Loucy (cell line): Measurements from ENCODE around the gene NUP214.

ENCODE experiments used
- H2AFZ ChIP-seq: fragments of 200-600 bp; sonication (generic); 2 replicates; pipeline ENCODE4 v1.6.0; 2016; ENCODE audit warnings: antibody characterized with exemption, mild to moderate bottlenecking, low read length, moderate library complexity
- H3F3A ChIP-seq: fragments of 200-600 bp; 2 replicates; pipeline ENCODE4 v1.6.0; 2016; ENCODE audit warnings: antibody characterized with exemption, low read depth, mild to moderate bottlenecking
- H3K27me3 ChIP-seq: fragments of 200-600 bp; sonication (generic); 2 replicates; pipeline ENCODE4 v1.6.1; 2014; ENCODE audit warnings: low read length, mild to moderate bottlenecking; ENCODE audit not compliant: insufficient read depth, poor library complexity, severe bottlenecking
- H3K36me3 ChIP-seq: fragments of 200-600 bp; sonication (generic); 2 replicates; pipeline ENCODE4 v1.6.1; 2016; ENCODE audit warnings: low read length; ENCODE audit not compliant: insufficient read depth
- H3K4me1 ChIP-seq: fragments of 200-600 bp; sonication (generic); 2 replicates; pipeline ENCODE4 v1.5.1; 2014; ENCODE audit warnings: low read length, mild to moderate bottlenecking; ENCODE audit not compliant: insufficient read depth, poor library complexity, severe bottlenecking
- H3K4me2 ChIP-seq: fragments of 200-600 bp; sonication (generic); 2 replicates; pipeline ENCODE4 v1.6.0; 2014; ENCODE audit warnings: antibody characterized with exemption, low read length, low read depth, mild to moderate bottlenecking; ENCODE audit not compliant: poor library complexity, severe bottlenecking
- H3K4me3 ChIP-seq: fragments of 200-600 bp; sonication (generic); 2 replicates; pipeline ENCODE4 v1.5.1; 2014; ENCODE audit warnings: low read length, mild to moderate bottlenecking, mixed read lengths; ENCODE audit not compliant: poor library complexity, severe bottlenecking
- H3K79me2 ChIP-seq: fragments of 200-600 bp; sonication (generic); 2 replicates; pipeline ENCODE4 v1.6.1; 2014; ENCODE audit warnings: low read length; ENCODE audit not compliant: insufficient read depth
- H3K9ac ChIP-seq: fragments of 200-600 bp; sonication (generic); 2 replicates; pipeline ENCODE4 v1.6.0; 2014; ENCODE audit warnings: mild to moderate bottlenecking, low read depth, low read length, moderate library complexity; ENCODE audit not compliant: poor library complexity, severe bottlenecking
- H3K9me2 ChIP-seq: fragments of 200-600 bp; sonication (generic); replicated peaks from 2 replicates; pipeline ENCODE4 v1.6.1; 2016; ENCODE audit warnings: low read depth, low read length, mixed read lengths
- H3K9me3 ChIP-seq: fragments of 200-600 bp; sonication (generic); 2 replicates; pipeline ENCODE4 v1.6.1; 2014; ENCODE audit warnings: mild to moderate bottlenecking, antibody characterized with exemption, low read length, low read depth; ENCODE audit not compliant: insufficient read depth
- H4K20me1 ChIP-seq: fragments of 200-600 bp; sonication (generic); 2 replicates; pipeline ENCODE4 v1.6.0; 2014; ENCODE audit warnings: antibody characterized with exemption, low read length, mild to moderate bottlenecking; ENCODE audit not compliant: insufficient read depth, poor library complexity, severe bottlenecking
- CTCF ChIP-seq: fragments of 200-600 bp; sonication (generic); conservative IDR thresholded peaks from 2 replicates; pipeline ENCODE4 v1.5.1; 2014; ENCODE audit warnings: mild to moderate bottlenecking, antibody characterized with exemption, low read length
- EZH2phosphoT487 ChIP-seq: fragments of 200-600 bp; IDR thresholded peaks from 2 replicates; pipeline ENCODE4 v1.6.1; 2018; ENCODE audit warnings: antibody characterized with exemption, mild to moderate bottlenecking, moderate library complexity, borderline replicate concordance

Gene NUP214

DNA sequence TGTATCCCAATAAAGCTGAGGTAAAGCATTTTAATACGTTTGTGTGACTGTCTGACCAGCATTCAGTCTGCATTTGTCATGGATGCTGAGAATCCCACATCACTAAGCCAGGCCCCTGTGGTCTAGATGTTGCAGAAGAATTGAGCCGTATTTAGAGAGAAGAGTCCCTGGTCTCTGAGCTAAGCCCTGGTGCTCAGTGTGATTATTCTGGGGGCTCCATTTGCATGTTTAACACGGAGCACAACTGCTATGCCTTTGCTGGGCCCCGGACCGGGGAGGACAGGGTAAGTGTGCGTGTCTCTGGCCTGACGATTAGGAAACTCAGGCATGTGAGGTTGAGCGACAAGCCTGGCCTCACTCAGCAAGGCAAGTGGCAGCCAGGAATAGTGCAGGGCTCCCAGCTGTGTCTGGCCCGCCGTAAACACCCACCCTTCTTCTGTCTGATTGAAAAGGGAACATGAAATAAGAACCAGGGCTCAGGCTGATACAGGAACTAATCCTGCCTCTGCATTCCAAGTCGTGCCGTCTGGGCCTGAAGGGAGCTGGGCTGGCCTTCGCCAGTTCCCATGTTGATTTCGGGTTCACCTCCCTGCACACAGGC lies 128.6 kb downstream of the NUP214 start:
- H3K9ac ChIP-seq = peak overlapping the region; percentile 74
- peaks cover 3% of the 10 kb centered on the region; the same call in 1 of the 2 replicates for H3K36me3 ChIP-seq
- H3K4me2 ChIP-seq = peak overlapping the region; percentile 76
- H3K9me2 ChIP-seq = no peaks in the 10 kb centered on the region
- H3K9me3 ChIP-seq = no peaks in the 10 kb centered on the region
- H3K4me3 ChIP-seq = no peak overlapping the region
- TF ChIP-seq CTCF = no peak
- no peak for TF ChIP-seq EZH2phosphoT487
- no peaks in the 10 kb centered on the region for H3K27me3 ChIP-seq
- no peak overlapping the region for H2AFZ ChIP-seq
- peaks cover 11% of the 10 kb centered on the region; the same call in 1 of the 2 replicates for H3F3A ChIP-seq
- peaks cover 12% of the 10 kb centered on the region for H3K79me2 ChIP-seq
- H3K4me1 ChIP-seq = peaks cover 59% of the 10 kb centered on the region
- no peaks in the 10 kb centered on the region for H4K20me1 ChIP-seq

DNA sequence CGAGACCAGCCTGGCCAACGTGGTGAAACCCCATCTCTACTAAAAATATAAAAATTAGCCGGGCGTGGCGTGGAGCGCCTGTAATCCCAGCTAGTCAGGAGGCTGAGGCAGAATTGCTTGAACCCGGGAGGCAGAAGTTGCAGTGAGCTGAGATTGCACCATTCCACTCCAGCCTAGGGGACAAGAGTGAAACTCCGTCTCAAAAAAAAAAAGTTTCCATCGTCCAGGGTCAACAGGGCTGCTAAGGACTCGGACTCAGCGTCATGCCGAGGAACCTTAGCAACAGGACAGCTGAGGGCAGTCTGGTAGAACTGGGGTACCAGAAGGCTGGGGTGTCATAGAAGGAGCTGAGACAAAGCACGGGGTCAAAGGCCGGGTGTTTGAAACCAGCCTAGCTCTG lies 129.2 kb downstream of the NUP214 start:
- Histone ChIP-seq H3K9me3 (no peaks in the 10 kb centered on the region), H3F3A (peaks cover 11% of the 10 kb centered on the region; the same call in 1 of the 2 replicates), H3K27me3 (no peaks in the 10 kb centered on the region), H3K4me3 (no peak overlapping the region), H3K79me2 (peaks cover 12% of the 10 kb centered on the region), H3K9me2 (no peaks in the 10 kb centered on the region), H4K20me1 (no peaks in the 10 kb centered on the region), H3K4me2 (no peak overlapping the region), H3K4me1 (peaks cover 59% of the 10 kb centered on the region), H2AFZ (no peak overlapping the region), H3K36me3 (peaks cover 9% of the 10 kb centered on the region; the same call in 1 of the 2 replicates), H3K9ac (peak overlapping the region; percentile 85)
- TF ChIP-seq EZH2phosphoT487 (no peak), CTCF (no peak)

GRCh38 chr9:131255676-131256197 lies 130.4 kb downstream of the NUP214 start:
- peak overlapping the region; percentile 85 for H3K9ac ChIP-seq
- H3K9me2 ChIP-seq = no peaks in the 10 kb centered on the region
- peaks cover 59% of the 10 kb centered on the region for H3K4me1 ChIP-seq
- no peaks in the 10 kb centered on the region for H3K27me3 ChIP-seq
- H3K36me3 ChIP-seq = peaks cover 20% of the 10 kb centered on the region; the same call in 1 of the 2 replicates
- H4K20me1 ChIP-seq = no peaks in the 10 kb centered on the region
- peaks cover 12% of the 10 kb centered on the region for H3K79me2 ChIP-seq
- no peaks in the 10 kb centered on the region for H3K9me3 ChIP-seq
- TF ChIP-seq EZH2phosphoT487 (no peak), CTCF (no peak)
- H2AFZ ChIP-seq = no peak overlapping the region
- H3K4me2 ChIP-seq = peak overlapping the region; percentile 92
- H3F3A ChIP-seq = peaks cover 11% of the 10 kb centered on the region; the same call in 1 of the 2 replicates
- peak overlapping the region; percentile 73 for H3K4me3 ChIP-seq
